Natural killer cell (primary cell): ENCODE measurements around the gene GLO1. TPM values are rescaled to one million over a fixed set of nuclear protein-coding genes. Genes with fewer than 3 reads are reported as not detected.

Experiments
- ATAC-seq, 3 donors: fragments of 150-1000 bp in 2 of 3; fragments of 200-7000 bp in 1 of 3; cut with Tn5 transposase; 1 replicate in 1 of 3; 2 replicates in 2 of 3; pipeline ENCODE4 v1.10.0; 2021; ENCODE audit warnings: mild to moderate bottlenecking in 2 of 3, moderate library complexity in 2 of 3
- DNase-seq, 2 donors: peaks; one replicate each; pipeline versions ENCODE4 v3.0.0 to v3.0.0-alpha.2; 2013 to 2021; ENCODE audit warnings: mixed read lengths in 1 of 2
- H3K27ac ChIP-seq: one replicate; pipeline ENCODE4 v1.5.1; 2013; ENCODE audit warnings: mild to moderate bottlenecking, low read length
- H3K27me3 ChIP-seq: one replicate; pipeline ENCODE4 v1.6.1; 2013; ENCODE audit warnings: low read length; ENCODE audit not compliant: control insufficient read depth, insufficient read depth
- H3K36me3 ChIP-seq: one replicate; pipeline ENCODE4 v1.6.1; 2013; ENCODE audit warnings: low read length; ENCODE audit not compliant: control insufficient read depth, insufficient read depth
- H3K4me1 ChIP-seq: one replicate; pipeline ENCODE4 v1.6.1; 2013; ENCODE audit warnings: low read length; ENCODE audit not compliant: control insufficient read depth, insufficient read depth
- H3K4me3 ChIP-seq: one replicate; pipeline ENCODE4 v1.5.1; 2013; ENCODE audit warnings: low read length
- H3K9me3 ChIP-seq: one replicate; pipeline ENCODE4 v1.6.1; 2013; ENCODE audit warnings: low read length; ENCODE audit not compliant: control insufficient read depth, insufficient read depth
- H3K27ac Mint-ChIP-seq, 2 donors: one replicate each; pipeline ENCODE4 v1.8.0; 2022; ENCODE audit warnings: mild to moderate bottlenecking in 2 of 2, mixed read lengths in 2 of 2, moderate library complexity in 1 of 2
- H3K27me3 Mint-ChIP-seq, 2 donors: one replicate each; pipeline ENCODE4 v1.8.0; 2022; ENCODE audit warnings: low read depth in 2 of 2, mixed read lengths in 2 of 2
- H3K36me3 Mint-ChIP-seq: one replicate; pipeline ENCODE4 v1.8.0; 2022; ENCODE audit warnings: mixed read lengths
- H3K4me1 Mint-ChIP-seq, 2 donors: one replicate each; pipeline ENCODE4 v1.8.0; 2022; ENCODE audit warnings: mixed read lengths in 2 of 2
- H3K4me3 Mint-ChIP-seq: one replicate; pipeline ENCODE4 v1.8.0; 2022; ENCODE audit warnings: mild to moderate bottlenecking, moderate library complexity, mixed read lengths
- H3K9me3 Mint-ChIP-seq, 2 donors: one replicate each; pipeline ENCODE4 v1.8.0; 2022; ENCODE audit warnings: mixed read lengths in 2 of 2
- CTCF ChIP-seq: fragments of 200-600 bp; IDR thresholded peaks from one replicate; pipeline ENCODE4 v1.8.0; 2022; ENCODE audit warnings: antibody characterized with exemption
- WGBS: methylation state at CpG from one replicate; pipeline ENCODE4 v1.1.7; 2013; ENCODE audit warnings: missing lambda C conversion rate; ENCODE audit not compliant: insufficient coverage; 5-methylcytosine and 5-hydroxymethylcytosine counted together
- intact Hi-C: fragments of 100-400 bp; cut with micrococcal nuclease; formaldehyde crosslinking; loops from one replicate; pipeline ENCODE4 v1.14.2; 2022
- total RNA-seq, 4 donors: library from RNA; stranded (reverse); fragments of 120-200 nt in 1 of 4; gene quantifications; one replicate each; pipeline versions ENCODE4 v1.2.3 to v1.2.4, GENCODE V29; 2013 to 2022

GLO1 gene
- total RNA-seq, 3 donors from 2014 or later (not counting 1 experiment from before 2014, with no cell fraction given) = 24.2 to 31.3 (median 27.6) TPM

DNA sequence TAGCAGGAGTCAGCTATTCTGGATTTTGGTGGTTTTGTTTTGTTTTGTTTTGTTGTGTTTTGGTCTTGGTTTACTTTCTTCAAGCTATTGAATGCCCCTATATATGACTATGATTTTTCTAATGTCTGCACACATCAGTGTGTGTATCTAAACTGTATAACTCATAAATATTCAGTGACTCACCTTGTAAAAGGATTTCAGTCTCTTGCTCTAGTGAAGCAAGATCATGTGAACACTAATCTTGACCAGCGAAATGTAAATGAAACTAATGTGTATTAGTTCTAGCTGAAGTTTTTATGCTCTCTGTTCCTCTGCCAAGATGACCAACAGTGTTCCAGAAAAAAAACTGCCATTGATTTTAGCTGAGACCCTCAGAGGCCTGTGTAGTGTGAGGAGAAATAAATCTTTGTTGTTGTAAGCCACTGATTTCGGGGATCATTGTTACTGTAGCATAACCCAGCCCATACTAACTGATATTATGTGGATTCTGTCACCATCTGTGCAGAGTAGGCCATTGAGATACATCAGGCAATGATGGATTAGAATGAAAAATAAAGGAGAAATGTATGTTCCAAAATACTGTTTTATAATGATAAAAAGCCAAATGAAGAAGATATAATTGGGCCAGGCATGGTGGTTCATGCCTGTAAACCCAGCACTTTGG lies 51.7 kb downstream of the GLO1 start:
- no peak overlapping the region for H3K4me3 ChIP-seq
- Mint-ChIP-seq H3K27ac (no peak overlapping the region), H3K4me1 (no peaks in the 10 kb centered on the region), H3K9me3 (no peaks in the 10 kb centered on the region), H3K36me3 (no peaks in the 10 kb centered on the region), H3K27me3 (no peaks in the 10 kb centered on the region), H3K4me3 (no peak overlapping the region)
- no peak for DNase-seq
- WGBS = 100% methylated on average over 1 of the region's 2 CpGs
- TF ChIP-seq CTCF = no peak
- H3K9me3 ChIP-seq = no peaks in the 10 kb centered on the region
- no peaks in the 10 kb centered on the region for H3K27me3 ChIP-seq
- ATAC-seq = no peak
- H3K4me1 ChIP-seq = no peaks in the 10 kb centered on the region
- H3K27ac ChIP-seq = no peak overlapping the region
- intact Hi-C loops = no loop called here
- no peaks in the 10 kb centered on the region for H3K36me3 ChIP-seq

GRCh38 chr6:38650207-38650752 lies 52.7 kb downstream of the GLO1 start:
- no peaks in the 10 kb centered on the region for H3K36me3 Mint-ChIP-seq
- WGBS = 75% methylated on average over 3 of the region's 5 CpGs
- H3K4me1 Mint-ChIP-seq = no peaks in the 10 kb centered on the region
- H3K27me3 Mint-ChIP-seq = no peaks in the 10 kb centered on the region
- ATAC-seq = no peak
- no peaks in the 10 kb centered on the region for H3K4me1 ChIP-seq
- TF ChIP-seq CTCF = no peak
- no peak overlapping the region for H3K27ac Mint-ChIP-seq
- no peak overlapping the region for H3K27ac ChIP-seq
- no peaks in the 10 kb centered on the region for H3K27me3 ChIP-seq
- no peak for DNase-seq
- intact Hi-C loops = no loop called here
- H3K4me3 ChIP-seq = no peak overlapping the region
- H3K9me3 ChIP-seq = no peaks in the 10 kb centered on the region
- H3K36me3 ChIP-seq = no peaks in the 10 kb centered on the region
- H3K9me3 Mint-ChIP-seq = no peaks in the 10 kb centered on the region
- H3K4me3 Mint-ChIP-seq = no peak overlapping the region

DNA sequence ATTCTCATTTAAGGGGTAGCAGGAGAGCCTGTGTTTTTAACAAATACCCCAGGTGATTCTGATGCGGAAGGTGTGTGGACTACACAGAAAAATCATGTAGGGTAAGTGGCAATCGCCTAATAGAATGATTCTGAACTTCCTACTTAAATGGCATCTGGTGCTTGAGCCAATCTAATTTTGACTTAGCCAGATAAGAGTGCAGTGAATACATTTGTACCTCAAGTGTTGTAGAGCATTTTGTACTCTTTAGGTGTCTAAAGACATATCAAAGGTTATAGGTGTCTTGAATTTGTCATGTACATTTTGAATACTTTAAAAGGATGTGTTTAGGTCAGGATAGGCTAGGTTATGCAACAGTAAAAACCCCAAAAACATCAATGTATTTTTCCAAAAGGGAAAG lies 53.2 kb downstream of the GLO1 start:
- Histone ChIP-seq H3K9me3 (no peaks in the 10 kb centered on the region), H3K36me3 (no peaks in the 10 kb centered on the region), H3K27me3 (no peaks in the 10 kb centered on the region), H3K4me3 (no peak overlapping the region), H3K27ac (no peak overlapping the region), H3K4me1 (no peaks in the 10 kb centered on the region)
- 100% methylated on average over 2 of the region's 2 CpGs for WGBS
- DNase-seq (no peak), ATAC-seq (no peak)
- no peaks in the 10 kb centered on the region for H3K9me3 Mint-ChIP-seq
- no peaks in the 10 kb centered on the region for H3K27me3 Mint-ChIP-seq
- no peak overlapping the region for H3K4me3 Mint-ChIP-seq
- H3K4me1 Mint-ChIP-seq = no peaks in the 10 kb centered on the region
- no peak for TF ChIP-seq CTCF
- no peak overlapping the region for H3K27ac Mint-ChIP-seq
- intact Hi-C loops = no loop called here
- no peaks in the 10 kb centered on the region for H3K36me3 Mint-ChIP-seq

DNA sequence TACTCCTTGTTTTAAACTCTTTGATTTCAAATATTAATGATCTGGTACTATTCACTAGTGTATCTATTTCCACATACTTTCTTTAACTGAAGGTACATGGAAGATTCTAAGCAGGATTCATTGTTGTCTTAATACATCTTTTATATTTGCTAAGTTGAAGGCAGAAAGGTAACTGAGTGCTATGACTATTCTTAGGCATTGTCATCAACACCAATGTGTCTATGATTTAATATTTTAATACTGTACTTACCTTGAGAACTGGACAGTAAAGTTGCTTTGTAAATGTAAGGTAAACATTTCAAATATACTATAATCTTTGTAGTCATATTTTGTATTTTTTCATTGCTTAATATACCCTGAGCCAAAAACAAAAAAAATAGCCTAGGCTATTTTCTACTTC lies 54.3 kb downstream of the GLO1 start:
- DNase-seq = no peak
- no peaks in the 10 kb centered on the region for H3K9me3 Mint-ChIP-seq
- H3K4me1 Mint-ChIP-seq = no peaks in the 10 kb centered on the region
- no peaks in the 10 kb centered on the region for H3K27me3 ChIP-seq
- no peaks in the 10 kb centered on the region for H3K9me3 ChIP-seq
- no peaks in the 10 kb centered on the region for H3K4me1 ChIP-seq
- intact Hi-C loops = no loop called here
- H3K4me3 Mint-ChIP-seq = no peak overlapping the region
- H3K36me3 Mint-ChIP-seq = no peaks in the 10 kb centered on the region
- no peaks in the 10 kb centered on the region for H3K36me3 ChIP-seq
- H3K4me3 ChIP-seq = no peak overlapping the region
- no peak overlapping the region for H3K27ac ChIP-seq
- TF ChIP-seq CTCF = no peak
- no peaks in the 10 kb centered on the region for H3K27me3 Mint-ChIP-seq
- no peak for ATAC-seq
- no peak overlapping the region for H3K27ac Mint-ChIP-seq
